GM12878 (cell line): ENCODE measurements around the gene BCR. TPM values are rescaled to one million over a fixed set of nuclear protein-coding genes. Genes with fewer than 3 reads are reported as not detected.

Experiments used
- ATAC-seq: fragments of 200-7000 bp; cut with Tn5 transposase; 3 replicates; pipeline ENCODE4 v1.9.1; 2020; ENCODE audit warnings: mild to moderate bottlenecking, moderate library complexity
- BruUV-seq: library from RNA; stranded (reverse); fragments of 400-500 nt; replicated peaks from 2 replicates; lab custom pipeline; 2021; lab: Mats Ljungman, UMichigan
- CTCF ChIA-PET: fragments of 300-600 bp; sonication (Branson Sonifier 250); formaldehyde crosslinking; extraction: SDS; loops from one replicate; lab custom pipeline; 2021; ENCODE audit warnings: inconsistent platforms; lab: Yijun Ruan, JAX
- POLR2A ChIA-PET: fragments of 350-600 bp; formaldehyde crosslinking; extraction: SDS; loops from one replicate; lab custom pipeline; 2021; ENCODE audit warnings: inconsistent platforms; lab: Charles Lee
- RAD21 ChIA-PET: fragments of 300-600 bp; sonication (Branson Sonifier 250); formaldehyde crosslinking; loops from one replicate; lab custom pipeline; 2023; ENCODE audit warnings: antibody characterized with exemption; ENCODE audit not compliant: unreplicated experiment; lab: Charles Lee
- SMC1A ChIA-PET: fragments of 300-600 bp; sonication (Branson Sonifier 250); formaldehyde crosslinking; loops from one replicate; lab custom pipeline; 2023; ENCODE audit not compliant: unreplicated experiment, uncharacterized antibody; lab: Charles Lee
- DNase-seq: peaks from one replicate; pipeline ENCODE4 v3.0.0-alpha.2; 2011; ENCODE audit warnings: low read depth, low spot score
- FAIRE-seq: peaks from 3 replicates; lab custom pipeline; 2011; peaks lifted over from hg19 to GRCh38; lab: Jason Lieb, UNC
- H2AFZ ChIP-seq: 2 replicates; pipeline ENCODE4 v1.6.0; 2011; ENCODE audit warnings: low read depth, low read length, control low read depth; ENCODE audit not compliant: control insufficient read depth
- H3K27ac ChIP-seq: 2 replicates; pipeline ENCODE4 v1.5.1; 2011; ENCODE audit warnings: control low read depth; ENCODE audit not compliant: control insufficient read depth, insufficient read depth
- H3K27me3 ChIP-seq, 2 experiments: replicated peaks in 1 of 2; 2 replicates each; pipeline versions ENCODE4 v1.6.0 to v1.6.1; 2011; ENCODE audit warnings: low read length in 1 of 2; ENCODE audit not compliant: control insufficient read depth in 2 of 2, insufficient read depth in 2 of 2
- H3K36me3 ChIP-seq, 2 experiments: 2 replicates each; pipeline ENCODE4 v1.5.1; 2011; ENCODE audit warnings: low read length in 1 of 2; ENCODE audit not compliant: control insufficient read depth in 2 of 2, insufficient read depth in 2 of 2
- H3K4me1 ChIP-seq: 2 replicates; pipeline ENCODE4 v1.6.1; 2011; ENCODE audit warnings: mild to moderate bottlenecking, low read length, moderate library complexity, mixed read lengths; ENCODE audit not compliant: control insufficient read depth, insufficient read depth
- H3K4me2 ChIP-seq: 2 replicates; pipeline ENCODE4 v1.6.0; 2011; ENCODE audit warnings: control low read depth; ENCODE audit not compliant: control insufficient read depth, insufficient read depth
- H3K4me3 ChIP-seq: fragments of 200-600 bp; sonication (generic); 2 replicates; pipeline ENCODE4 v1.5.1; 2016
- H3K79me2 ChIP-seq: 2 replicates; pipeline ENCODE4 v1.6.0; 2011; ENCODE audit warnings: low read length; ENCODE audit not compliant: control insufficient read depth, insufficient read depth
- H3K9ac ChIP-seq: 2 replicates; pipeline ENCODE4 v1.8.0; 2011; ENCODE audit warnings: low read length, control low read depth, mixed read lengths; ENCODE audit not compliant: control insufficient read depth, insufficient read depth
- H3K9me3 ChIP-seq: replicated peaks from 3 replicates; pipeline ENCODE4 v1.5.1; 2011; ENCODE audit warnings: mild to moderate bottlenecking, low read length; ENCODE audit not compliant: control insufficient read depth, insufficient read depth
- H4K20me1 ChIP-seq: 2 replicates; pipeline ENCODE4 v1.6.0; 2011; ENCODE audit not compliant: control insufficient read depth, insufficient read depth
- CREB1 ChIP-seq: IDR thresholded peaks from 2 replicates; pipeline ENCODE4 v1.6.1; 2012; ENCODE audit warnings: low read depth, mild to moderate bottlenecking, inconsistent platforms
- RCOR1 ChIP-seq: conservative IDR thresholded peaks from 2 replicates; pipeline ENCODE4 v1.6.1; 2012; ENCODE audit warnings: low read depth, low read length, improper control_type of control experiment
- SMAD5 ChIP-seq: IDR thresholded peaks from 2 replicates; pipeline ENCODE4 v1.6.1; 2016; ENCODE audit warnings: antibody characterized with exemption, low read depth
- TCF3 ChIP-seq: IDR thresholded peaks from 2 replicates; pipeline ENCODE4 v1.6.1; 2012; ENCODE audit warnings: low read depth, mild to moderate bottlenecking, low read length, borderline replicate concordance; ENCODE audit not compliant: insufficient read depth
- in situ Hi-C: fragments of 300-500 bp; cut with MboI; formaldehyde crosslinking; loops from 9 replicates; pipeline ENCODE4 v1.14.3; 2018; ENCODE audit warnings: mixed read lengths
- intact Hi-C: fragments of 100-400 bp; cut with micrococcal nuclease; formaldehyde crosslinking; loops from one replicate; pipeline ENCODE4 v1.14.2; 2022; ENCODE audit not compliant: unreplicated experiment
- polyA plus RNA-seq, 11 experiments: library from polyadenylated mRNA; depleted of rRNA in 4 of 11; unstranded in 6 of 11; stranded (reverse) in 5 of 11; fragments of >200 nt; fragmentation: Nextera tagmentation in 4 of 11; fragmentation: Illumina TruSeq in 1 of 11; extraction: Ambion mirVana in 4 of 11; extraction: Trizol in 1 of 11; gene quantifications; 1 replicate in 1 of 11; 2 replicates in 10 of 11; pipeline versions ENCODE4 v1.2.1 to v1.2.3, GENCODE V29; 2011 to 2016; ENCODE audit warnings: inconsistent platforms in 2 of 11, missing spikeins in 2 of 11, low read depth in 1 of 11
- total RNA-seq, 4 experiments: library from RNA; depleted of rRNA in 3 of 4; stranded (reverse); fragments of >200 nt in 3 of 4; fragmentation: Illumina TruSeq in 1 of 4; extraction: Trizol in 1 of 4; gene quantifications; 2 replicates each; pipeline versions ENCODE4 v1.2.1 to v1.2.3, GENCODE V29; 2013 to 2021
- TF ChIP-seq, protein P1 (sequence below): fragments of 450-650 bp; IDR thresholded peaks from 2 replicates; pipeline ENCODE4 v1.6.1; 2017; ENCODE audit warnings: antibody characterized with exemption, mild to moderate bottlenecking, moderate library complexity
- TF ChIP-seq, protein P2 (sequence below): IDR thresholded peaks from 2 replicates; pipeline ENCODE4 v1.6.1; 2012; ENCODE audit warnings: mild to moderate bottlenecking, low read depth, low read length

BCR gene
- total and polyA plus RNA-seq, 10 of the 15 experiments (the other 5 are each of a cell fraction or from before 2014, with no cell fraction given), result 1.7 to 64.7 (median 18.4) TPM

DNA sequence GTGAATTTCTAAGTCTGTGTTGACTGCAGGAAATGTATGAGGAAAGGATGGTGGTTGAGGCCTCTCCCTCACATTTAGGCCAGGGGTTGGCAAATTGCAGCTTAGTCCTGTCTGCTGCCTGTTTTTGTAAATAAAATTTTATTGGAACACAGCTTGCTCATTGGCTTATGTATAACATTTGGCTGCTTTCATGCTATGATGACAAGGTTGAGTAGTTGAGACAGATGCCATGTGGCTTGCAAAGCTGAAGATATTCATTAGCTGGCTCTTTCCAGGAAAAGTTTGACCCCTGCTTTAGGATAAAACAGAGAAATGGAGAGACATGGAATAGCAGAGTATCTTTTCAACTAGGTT is 46.2 kb downstream of the BCR start:
- in situ Hi-C loops (no loop called here), intact Hi-C loops (no loop called here)
- CTCF ChIA-PET, result interaction anchor here (0.6 to 1.9 kb wide), 5 partner anchors 10 to 668 kb away, joined by 3 to 4 read pairs (median 3); partner anchors contain the start of gene MIF
- no peaks in the 10 kb centered on the region for H4K20me1 ChIP-seq
- peaks cover 6% of the 10 kb centered on the region for H3K79me2 ChIP-seq
- no peak overlapping the region for H2AFZ ChIP-seq
- no peak overlapping the region for H3K27ac ChIP-seq
- SMC1A ChIA-PET, result interaction anchor here (0.6 to 0.9 kb wide), 2 partner anchors 21 to 43 kb away, joined by 3 read pairs; no protein-coding TSS in a partner anchor
- TF ChIP-seq TCF3 (no peak), SMAD5 (no peak), CREB1 (no peak), RCOR1 (no peak)
- TF ChIP-seq, protein P1, sequence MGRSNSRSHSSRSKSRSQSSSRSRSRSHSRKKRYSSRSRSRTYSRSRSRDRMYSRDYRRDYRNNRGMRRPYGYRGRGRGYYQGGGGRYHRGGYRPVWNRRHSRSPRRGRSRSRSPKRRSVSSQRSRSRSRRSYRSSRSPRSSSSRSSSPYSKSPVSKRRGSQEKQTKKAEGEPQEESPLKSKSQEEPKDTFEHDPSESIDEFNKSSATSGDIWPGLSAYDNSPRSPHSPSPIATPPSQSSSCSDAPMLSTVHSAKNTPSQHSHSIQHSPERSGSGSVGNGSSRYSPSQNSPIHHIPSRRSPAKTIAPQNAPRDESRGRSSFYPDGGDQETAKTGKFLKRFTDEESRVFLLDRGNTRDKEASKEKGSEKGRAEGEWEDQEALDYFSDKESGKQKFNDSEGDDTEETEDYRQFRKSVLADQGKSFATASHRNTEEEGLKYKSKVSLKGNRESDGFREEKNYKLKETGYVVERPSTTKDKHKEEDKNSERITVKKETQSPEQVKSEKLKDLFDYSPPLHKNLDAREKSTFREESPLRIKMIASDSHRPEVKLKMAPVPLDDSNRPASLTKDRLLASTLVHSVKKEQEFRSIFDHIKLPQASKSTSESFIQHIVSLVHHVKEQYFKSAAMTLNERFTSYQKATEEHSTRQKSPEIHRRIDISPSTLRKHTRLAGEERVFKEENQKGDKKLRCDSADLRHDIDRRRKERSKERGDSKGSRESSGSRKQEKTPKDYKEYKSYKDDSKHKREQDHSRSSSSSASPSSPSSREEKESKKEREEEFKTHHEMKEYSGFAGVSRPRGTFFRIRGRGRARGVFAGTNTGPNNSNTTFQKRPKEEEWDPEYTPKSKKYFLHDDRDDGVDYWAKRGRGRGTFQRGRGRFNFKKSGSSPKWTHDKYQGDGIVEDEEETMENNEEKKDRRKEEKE, result no peak
- TF ChIP-seq, protein P2, sequence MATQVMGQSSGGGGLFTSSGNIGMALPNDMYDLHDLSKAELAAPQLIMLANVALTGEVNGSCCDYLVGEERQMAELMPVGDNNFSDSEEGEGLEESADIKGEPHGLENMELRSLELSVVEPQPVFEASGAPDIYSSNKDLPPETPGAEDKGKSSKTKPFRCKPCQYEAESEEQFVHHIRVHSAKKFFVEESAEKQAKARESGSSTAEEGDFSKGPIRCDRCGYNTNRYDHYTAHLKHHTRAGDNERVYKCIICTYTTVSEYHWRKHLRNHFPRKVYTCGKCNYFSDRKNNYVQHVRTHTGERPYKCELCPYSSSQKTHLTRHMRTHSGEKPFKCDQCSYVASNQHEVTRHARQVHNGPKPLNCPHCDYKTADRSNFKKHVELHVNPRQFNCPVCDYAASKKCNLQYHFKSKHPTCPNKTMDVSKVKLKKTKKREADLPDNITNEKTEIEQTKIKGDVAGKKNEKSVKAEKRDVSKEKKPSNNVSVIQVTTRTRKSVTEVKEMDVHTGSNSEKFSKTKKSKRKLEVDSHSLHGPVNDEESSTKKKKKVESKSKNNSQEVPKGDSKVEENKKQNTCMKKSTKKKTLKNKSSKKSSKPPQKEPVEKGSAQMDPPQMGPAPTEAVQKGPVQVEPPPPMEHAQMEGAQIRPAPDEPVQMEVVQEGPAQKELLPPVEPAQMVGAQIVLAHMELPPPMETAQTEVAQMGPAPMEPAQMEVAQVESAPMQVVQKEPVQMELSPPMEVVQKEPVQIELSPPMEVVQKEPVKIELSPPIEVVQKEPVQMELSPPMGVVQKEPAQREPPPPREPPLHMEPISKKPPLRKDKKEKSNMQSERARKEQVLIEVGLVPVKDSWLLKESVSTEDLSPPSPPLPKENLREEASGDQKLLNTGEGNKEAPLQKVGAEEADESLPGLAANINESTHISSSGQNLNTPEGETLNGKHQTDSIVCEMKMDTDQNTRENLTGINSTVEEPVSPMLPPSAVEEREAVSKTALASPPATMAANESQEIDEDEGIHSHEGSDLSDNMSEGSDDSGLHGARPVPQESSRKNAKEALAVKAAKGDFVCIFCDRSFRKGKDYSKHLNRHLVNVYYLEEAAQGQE, result no peak
- POLR2A ChIA-PET, result interaction anchor here (0.5 to 1.1 kb wide), 5 partner anchors 23 to 58 kb away, joined by 3 to 6 read pairs (median 3); no protein-coding TSS in a partner anchor
- FAIRE-seq, result no peak
- H3K36me3 ChIP-seq, result peaks cover 0 to under 1% of the 10 kb centered on the region in 2 experiments; a peak in 2 of 4 replicates
- H3K9ac ChIP-seq, result no peak overlapping the region
- ATAC-seq, result no peak
- BruUV-seq, result no TSS peak
- peaks cover 11% of the 10 kb centered on the region for H3K9me3 ChIP-seq
- RAD21 ChIA-PET, result interaction anchor here (0.7 kb wide), 2 partner anchors 19 to 49 kb away, joined by 3 read pairs; no protein-coding TSS in a partner anchor
- no peak for DNase-seq
- no peaks in the 10 kb centered on the region for H3K27me3 ChIP-seq
- no peak overlapping the region for H3K4me2 ChIP-seq
- no peak overlapping the region for H3K4me3 ChIP-seq
- no peaks in the 10 kb centered on the region; the same call in 1 of the 2 replicates for H3K4me1 ChIP-seq
